Calu3 (cell line): ENCODE data around the gene NTMT2. TPM values are rescaled to one million over a fixed set of nuclear protein-coding genes. Genes with fewer than 3 reads are reported as not detected.

Experiments
- BruUV-seq: library from RNA; stranded (reverse); fragments of 400-500 nt; replicated peaks from 2 replicates; lab custom pipeline; 2021; lab: Mats Ljungman, UMichigan
- CTCF ChIA-PET: fragments of 300-600 bp; sonication (Branson Sonifier 250); formaldehyde crosslinking; loops from one replicate; lab custom pipeline; 2022; ENCODE audit warnings: antibody characterized with exemption; lab: Charles Lee
- DNase-seq: peaks from one replicate; pipeline ENCODE4 v3.0.0; 2022
- H3K27ac Mint-ChIP-seq: one replicate; pipeline ENCODE4 v1.8.0; 2022; ENCODE audit warnings: mixed read lengths; ENCODE audit not compliant: unreplicated experiment
- H3K27me3 Mint-ChIP-seq: one replicate; pipeline ENCODE4 v1.8.0; 2022; ENCODE audit warnings: mixed read lengths; ENCODE audit not compliant: unreplicated experiment
- H3K36me3 Mint-ChIP-seq: one replicate; pipeline ENCODE4 v1.8.0; 2022; ENCODE audit warnings: mild to moderate bottlenecking, moderate library complexity, mixed read lengths; ENCODE audit not compliant: insufficient read depth, unreplicated experiment
- H3K4me1 Mint-ChIP-seq: one replicate; pipeline ENCODE4 v1.8.0; 2022; ENCODE audit warnings: mild to moderate bottlenecking, low read depth, mixed read lengths; ENCODE audit not compliant: unreplicated experiment
- H3K4me3 Mint-ChIP-seq: one replicate; pipeline ENCODE4 v1.8.0; 2022; ENCODE audit warnings: mild to moderate bottlenecking, low read depth, moderate library complexity, mixed read lengths; ENCODE audit not compliant: unreplicated experiment
- H3K9me3 Mint-ChIP-seq: one replicate; pipeline ENCODE4 v1.8.0; 2022; ENCODE audit warnings: low read depth, mixed read lengths; ENCODE audit not compliant: unreplicated experiment
- CTCF ChIP-seq: fragments of 200-600 bp; IDR thresholded peaks from one replicate; pipeline ENCODE4 v1.8.0; 2022; ENCODE audit warnings: antibody characterized with exemption; ENCODE audit not compliant: unreplicated experiment
- intact Hi-C: fragments of 100-400 bp; cut with micrococcal nuclease; formaldehyde crosslinking; loops from one replicate; pipeline ENCODE4 v1.10.0; 2022; ENCODE audit not compliant: unreplicated experiment
- total RNA-seq: library from RNA; stranded (reverse); gene quantifications from 2 replicates; pipeline ENCODE4 v1.2.3, GENCODE V29; 2022

Gene NTMT2
- total RNA-seq, 1 experiment from 2014 or later: not detected

- DNase-seq: no peak
- intact Hi-C loops: no loop called here
- Mint-ChIP-seq H3K27ac (no peak overlapping the region), H3K4me1 (peaks cover 15% of the 10 kb centered on the region), H3K27me3 (no peaks in the 10 kb centered on the region), H3K36me3 (no peaks in the 10 kb centered on the region), H3K4me3 (no peak overlapping the region), H3K9me3 (peaks cover 6% of the 10 kb centered on the region)
- BruUV-seq: no TSS peak
- no peak for TF ChIP-seq CTCF
- CTCF ChIA-PET: no interaction called here
Observed at GRCh38 chr1:170149241-170149640, 3.5 kb downstream of the NTMT2 start.

- Mint-ChIP-seq H3K4me1 (peaks cover 14% of the 10 kb centered on the region), H3K9me3 (peaks cover 6% of the 10 kb centered on the region), H3K36me3 (no peaks in the 10 kb centered on the region), H3K27ac (no peak overlapping the region), H3K4me3 (no peak overlapping the region), H3K27me3 (no peaks in the 10 kb centered on the region)
- intact Hi-C loops: no loop called here
- no peak for TF ChIP-seq CTCF
- no TSS peak for BruUV-seq
- no peak for DNase-seq
- CTCF ChIA-PET: no interaction called here
Observed at GRCh38 chr1:170150016-170150415, 4.3 kb downstream of the NTMT2 start.

GRCh38 chr1:170150921-170151320, 5.2 kb downstream of the NTMT2 start:
- DNase-seq: no peak
- intact Hi-C loops: no loop called here
- H3K4me1 Mint-ChIP-seq: peaks cover 5% of the 10 kb centered on the region
- no peaks in the 10 kb centered on the region for H3K27me3 Mint-ChIP-seq
- BruUV-seq: no TSS peak
- H3K27ac Mint-ChIP-seq: no peak overlapping the region
- no peaks in the 10 kb centered on the region for H3K36me3 Mint-ChIP-seq
- H3K9me3 Mint-ChIP-seq: peaks cover 8% of the 10 kb centered on the region
- TF ChIP-seq CTCF: no peak
- CTCF ChIA-PET: no interaction called here
- H3K4me3 Mint-ChIP-seq: no peak overlapping the region

- no peaks in the 10 kb centered on the region for H3K27me3 Mint-ChIP-seq
Observed at GRCh38 chr1:170153417-170153816, 7.7 kb downstream of the NTMT2 start.

More at GRCh38 chr1:170153417-170153816, 7.7 kb downstream of the NTMT2 start:
- peaks cover 8% of the 10 kb centered on the region for H3K9me3 Mint-ChIP-seq
- CTCF ChIA-PET: no interaction called here
- intact Hi-C loops: no loop called here
- no peak overlapping the region for H3K27ac Mint-ChIP-seq
- H3K4me1 Mint-ChIP-seq: no peaks in the 10 kb centered on the region
- no peak for TF ChIP-seq CTCF
- BruUV-seq: no TSS peak
- H3K36me3 Mint-ChIP-seq: no peaks in the 10 kb centered on the region
- DNase-seq: no peak
- H3K4me3 Mint-ChIP-seq: no peak overlapping the region
